ENCODE measurements around the gene GSTA3.
"Not testable (repeated sequence)": the region's sequence is repeated elsewhere in the genome, so short reads cannot be mapped to it uniquely, and the experiment has no call there.

Gene GSTA3

GRCh38 chr6:52925919-52926792 is 16.7 kb upstream of the GSTA3 start:
- DNase-seq, result no peak
- H3K27ac Mint-ChIP-seq, result no peak overlapping the region
- H3K4me3 Mint-ChIP-seq, result no peak overlapping the region
- peaks cover 34% of the 10 kb centered on the region for H3K4me1 Mint-ChIP-seq
- TF ChIP-seq CTCF (IDR thresholded peaks at IDR 0.05), result no peak
- peaks cover 23% of the 10 kb centered on the region for H3K9me3 Mint-ChIP-seq
- H3K27me3 Mint-ChIP-seq (ENCODE audit: low read depth, poor library complexity), result peaks cover 5% of the 10 kb centered on the region
- peaks cover 8% of the 10 kb centered on the region for H3K36me3 Mint-ChIP-seq (ENCODE audit: low read depth)

- Mint-ChIP-seq H3K36me3 (ENCODE audit: low read depth) (peaks cover 8% of the 10 kb centered on the region), H3K4me3 (no peak overlapping the region), H3K9me3 (peaks cover 23% of the 10 kb centered on the region), H3K27me3 (ENCODE audit: low read depth, poor library complexity) (peaks cover 8% of the 10 kb centered on the region), H3K4me1 (peaks cover 34% of the 10 kb centered on the region), H3K27ac (no peak overlapping the region)
- no peak for TF ChIP-seq CTCF (IDR thresholded peaks at IDR 0.05)
- no peak for DNase-seq
These were observed 15.5 kb upstream of the GSTA3 start for GRCh38 chr6:52925042-52925441.

DNA sequence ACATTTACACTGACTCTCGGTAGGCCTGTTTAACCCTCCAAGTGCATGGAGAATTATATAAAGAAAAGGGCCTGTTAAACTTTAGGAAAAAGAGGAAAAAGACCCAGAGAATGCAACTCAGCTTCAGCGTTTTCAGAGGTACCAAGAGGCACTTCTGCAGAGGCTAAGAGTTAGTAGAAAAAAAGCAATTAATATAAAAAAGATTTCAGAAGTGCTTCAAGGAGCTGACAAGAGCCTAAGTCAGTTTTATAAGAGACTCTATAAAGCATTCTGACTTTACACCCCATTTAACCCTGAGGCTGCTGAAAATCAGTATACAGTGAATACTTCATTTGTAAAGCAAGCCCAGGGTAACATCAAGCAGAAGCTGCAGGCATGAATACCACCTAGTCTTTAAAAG is 14.2 kb upstream of the GSTA3 start:
- H3K9me3 Mint-ChIP-seq, result peaks cover 10% of the 10 kb centered on the region
- peaks cover 34% of the 10 kb centered on the region for H3K4me1 Mint-ChIP-seq
- not testable (repeated sequence) for H3K36me3 Mint-ChIP-seq (ENCODE audit: low read depth); H3K27me3 Mint-ChIP-seq (ENCODE audit: low read depth, poor library complexity); DNase-seq; H3K27ac Mint-ChIP-seq; H3K4me3 Mint-ChIP-seq

- peaks cover 28% of the 10 kb centered on the region for H3K4me1 Mint-ChIP-seq
- no peaks in the 10 kb centered on the region for H3K36me3 Mint-ChIP-seq (ENCODE audit: low read depth)
- H3K9me3 Mint-ChIP-seq, result peaks cover 4% of the 10 kb centered on the region
- no peak overlapping the region for H3K4me3 Mint-ChIP-seq
- H3K27ac Mint-ChIP-seq, result no peak overlapping the region
- H3K27me3 Mint-ChIP-seq (ENCODE audit: low read depth, poor library complexity), result peaks cover 8% of the 10 kb centered on the region
- DNase-seq, result no peak
- no peak for TF ChIP-seq CTCF (IDR thresholded peaks at IDR 0.05)
These were observed 12.7 kb upstream of the GSTA3 start for GRCh38 chr6:52922161-52922560.

GRCh38 chr6:52921743-52922142 is 12.2 kb upstream of the GSTA3 start:
- Mint-ChIP-seq H3K27ac (no peak overlapping the region), H3K36me3 (ENCODE audit: low read depth) (no peaks in the 10 kb centered on the region), H3K9me3 (no peaks in the 10 kb centered on the region), H3K4me3 (no peak overlapping the region), H3K4me1 (peaks cover 24% of the 10 kb centered on the region), H3K27me3 (ENCODE audit: low read depth, poor library complexity) (peaks cover 11% of the 10 kb centered on the region)
- DNase-seq, result no peak
- TF ChIP-seq CTCF (IDR thresholded peaks at IDR 0.05), result no peak

DNA sequence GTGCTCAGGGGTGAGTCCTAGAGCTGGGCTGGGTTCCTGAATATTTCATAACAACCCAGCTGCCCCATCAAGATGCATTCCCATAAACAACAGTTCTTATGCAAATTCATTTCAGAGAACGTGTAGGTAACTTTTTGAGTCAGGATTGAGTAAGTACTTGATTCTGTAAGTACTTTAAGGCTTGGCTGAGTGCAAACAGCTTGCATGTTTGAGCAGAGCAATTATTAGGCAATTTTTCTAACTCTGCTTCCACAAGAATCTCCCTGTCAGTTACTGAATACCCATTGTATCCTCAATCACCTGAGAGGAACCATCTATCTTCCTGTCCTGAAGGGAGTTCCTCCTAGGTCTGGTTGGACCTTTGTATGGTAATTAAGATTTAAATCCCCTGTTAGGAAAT is 10.0 kb upstream of the GSTA3 start:
- peaks cover 12% of the 10 kb centered on the region for H3K4me1 Mint-ChIP-seq
- DNase-seq; H3K36me3 Mint-ChIP-seq (ENCODE audit: low read depth); H3K4me3 Mint-ChIP-seq; H3K9me3 Mint-ChIP-seq; H3K27ac Mint-ChIP-seq: not testable (repeated sequence)
- H3K27me3 Mint-ChIP-seq (ENCODE audit: low read depth, poor library complexity), result peaks cover 11% of the 10 kb centered on the region

DNA sequence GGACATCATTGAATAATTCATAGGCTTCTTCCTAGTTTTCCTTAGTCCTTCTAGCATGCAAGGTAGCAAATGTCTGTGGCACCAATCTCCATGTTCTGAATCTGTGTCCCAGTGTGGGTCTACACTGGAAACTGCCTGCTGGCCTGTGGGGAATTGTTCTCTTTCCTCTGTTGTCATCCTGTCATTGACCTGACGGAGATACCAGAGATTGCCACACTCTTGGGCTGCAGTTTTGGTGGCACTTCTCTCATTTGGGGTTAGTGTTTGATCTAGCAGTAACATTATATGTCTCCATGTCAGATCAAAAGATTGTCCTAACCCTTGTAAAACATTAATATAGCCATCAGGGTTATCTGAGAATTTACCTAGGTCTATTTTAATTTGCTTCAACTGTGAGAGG is 9.3 kb upstream of the GSTA3 start:
- H3K4me1 Mint-ChIP-seq; H3K4me3 Mint-ChIP-seq; H3K9me3 Mint-ChIP-seq; DNase-seq; H3K36me3 Mint-ChIP-seq (ENCODE audit: low read depth): not testable (repeated sequence)
- Mint-ChIP-seq H3K27ac (peak overlapping the region; percentile 27), H3K27me3 (ENCODE audit: low read depth, poor library complexity) (peaks cover 11% of the 10 kb centered on the region)

- not testable (repeated sequence) for H3K9me3 Mint-ChIP-seq; H3K27ac Mint-ChIP-seq; H3K4me1 Mint-ChIP-seq; H3K36me3 Mint-ChIP-seq (ENCODE audit: low read depth); DNase-seq; H3K4me3 Mint-ChIP-seq
- H3K27me3 Mint-ChIP-seq (ENCODE audit: low read depth, poor library complexity), result peaks cover 15% of the 10 kb centered on the region
These were observed 8.7 kb upstream of the GSTA3 start for GRCh38 chr6:52918027-52918686.

Measured in nephron progenitor cell (in vitro differentiated cells).